SU-DHL-6 (cell line): ENCODE results near the gene U2AF1L4.

ENCODE experiments used
- H2AFZ ChIP-seq: fragments of 200-600 bp; sonication (generic); 2 replicates; pipeline ENCODE4 v1.6.1; 2014; ENCODE audit warnings: low read depth, mild to moderate bottlenecking, moderate library complexity, mixed read lengths, antibody characterized with exemption, low read length; ENCODE audit not compliant: severe bottlenecking
- H3F3A ChIP-seq: fragments of 200-600 bp; shearing (Covaris generic); 2 replicates; pipeline ENCODE4 v1.6.0; 2016; ENCODE audit warnings: antibody characterized with exemption, mild to moderate bottlenecking; ENCODE audit not compliant: insufficient read depth
- H3K27ac ChIP-seq: fragments of 200-600 bp; sonication (generic); 2 replicates; pipeline ENCODE4 v1.5.1; 2016; ENCODE audit warnings: low read depth, mild to moderate bottlenecking, low read length, moderate library complexity, mixed read lengths
- H3K27me3 ChIP-seq: fragments of 200-600 bp; sonication (generic), shearing (Covaris generic); 2 replicates; pipeline ENCODE4 v1.6.0; 2014; ENCODE audit warnings: mild to moderate bottlenecking, low read length
- H3K36me3 ChIP-seq: fragments of 200-600 bp; sonication (generic); 2 replicates; pipeline ENCODE4 v1.6.1; 2014; ENCODE audit warnings: mild to moderate bottlenecking, low read length, mixed read lengths
- H3K4me2 ChIP-seq: fragments of 300-600, 200-600 bp; shearing (Covaris generic), sonication (generic); 2 replicates; pipeline ENCODE4 v1.6.0; 2014; ENCODE audit warnings: low read length, low read depth, mild to moderate bottlenecking; ENCODE audit not compliant: poor library complexity, severe bottlenecking
- H3K4me3 ChIP-seq: fragments of 200-600 bp; sonication (generic); 2 replicates; pipeline ENCODE4 v1.5.1; 2014; ENCODE audit warnings: antibody characterized with exemption, low read length, mild to moderate bottlenecking, mixed read lengths; ENCODE audit not compliant: insufficient read depth, poor library complexity, severe bottlenecking
- H3K79me2 ChIP-seq: fragments of 200-600 bp; sonication (generic); 2 replicates; pipeline ENCODE4 v1.6.1; 2014; ENCODE audit warnings: mild to moderate bottlenecking, low read length, moderate library complexity; ENCODE audit not compliant: insufficient read depth
- H3K9ac ChIP-seq: fragments of 200-600 bp; sonication (generic); 2 replicates; pipeline ENCODE4 v1.7.0; 2014; ENCODE audit warnings: mild to moderate bottlenecking, low read length
- H3K9me2 ChIP-seq: fragments of 200-600 bp; sonication (generic); replicated peaks from 2 replicates; pipeline ENCODE4 v1.6.1; 2014; ENCODE audit warnings: low read length; ENCODE audit not compliant: insufficient read depth
- H3K9me3 ChIP-seq: fragments of 200-600 bp; sonication (generic); 2 replicates; pipeline ENCODE4 v1.6.1; 2014; ENCODE audit warnings: low read length, mixed read lengths; ENCODE audit not compliant: insufficient read depth
- H4K20me1 ChIP-seq: fragments of 200-600 bp; sonication (generic); 2 replicates; pipeline ENCODE4 v1.6.1; 2014; ENCODE audit warnings: low read depth, mild to moderate bottlenecking, antibody characterized with exemption, low read length, moderate library complexity, mixed read lengths
- EZH2phosphoT487 ChIP-seq: fragments of 200-600 bp; sonication (generic), shearing (Covaris generic); conservative IDR thresholded peaks from 2 replicates; pipeline ENCODE4 v1.6.1; 2018; ENCODE audit warnings: mild to moderate bottlenecking, antibody characterized with exemption, low read length, moderate library complexity, mixed read lengths
- TF ChIP-seq, protein P1 (sequence below): fragments of 200-600 bp; sonication (generic); IDR thresholded peaks from one replicate; pipeline ENCODE4 v1.5.1; 2017; ENCODE audit warnings: antibody characterized with exemption, mild to moderate bottlenecking, low read length, moderate library complexity; ENCODE audit not compliant: insufficient read depth, poor library complexity, severe bottlenecking

The U2AF1L4 gene

DNA sequence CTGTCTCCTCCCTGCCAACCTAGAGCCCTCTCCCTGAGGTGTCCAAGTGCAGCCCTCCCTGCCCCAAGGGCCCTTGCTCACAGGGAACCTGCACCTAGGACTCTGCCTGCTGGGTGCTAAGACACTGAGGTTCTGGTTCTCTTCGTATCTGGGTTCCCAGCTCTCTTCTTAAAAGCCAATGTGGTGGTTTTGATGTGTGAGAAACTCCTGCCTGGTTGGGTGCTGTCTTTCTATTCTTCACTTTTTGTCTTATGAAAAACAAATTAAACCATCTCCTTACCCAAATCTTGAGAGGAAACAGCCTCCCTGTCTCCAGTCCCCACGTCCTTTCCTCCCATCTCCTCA, 31.7 kb downstream of the U2AF1L4 start:
- H3K36me3 ChIP-seq = no peaks in the 10 kb centered on the region
- H3K9me2 ChIP-seq = no peaks in the 10 kb centered on the region
- no peaks in the 10 kb centered on the region for H3K9me3 ChIP-seq
- no peak overlapping the region for H3K9ac ChIP-seq
- H2AFZ ChIP-seq = no peak overlapping the region
- no peak overlapping the region for H3K4me2 ChIP-seq
- no peaks in the 10 kb centered on the region for H4K20me1 ChIP-seq
- no peak overlapping the region for H3K27ac ChIP-seq
- H3K4me3 ChIP-seq = no peak overlapping the region
- no peaks in the 10 kb centered on the region for H3F3A ChIP-seq
- no peak for TF ChIP-seq EZH2phosphoT487
- TF ChIP-seq, protein P1, sequence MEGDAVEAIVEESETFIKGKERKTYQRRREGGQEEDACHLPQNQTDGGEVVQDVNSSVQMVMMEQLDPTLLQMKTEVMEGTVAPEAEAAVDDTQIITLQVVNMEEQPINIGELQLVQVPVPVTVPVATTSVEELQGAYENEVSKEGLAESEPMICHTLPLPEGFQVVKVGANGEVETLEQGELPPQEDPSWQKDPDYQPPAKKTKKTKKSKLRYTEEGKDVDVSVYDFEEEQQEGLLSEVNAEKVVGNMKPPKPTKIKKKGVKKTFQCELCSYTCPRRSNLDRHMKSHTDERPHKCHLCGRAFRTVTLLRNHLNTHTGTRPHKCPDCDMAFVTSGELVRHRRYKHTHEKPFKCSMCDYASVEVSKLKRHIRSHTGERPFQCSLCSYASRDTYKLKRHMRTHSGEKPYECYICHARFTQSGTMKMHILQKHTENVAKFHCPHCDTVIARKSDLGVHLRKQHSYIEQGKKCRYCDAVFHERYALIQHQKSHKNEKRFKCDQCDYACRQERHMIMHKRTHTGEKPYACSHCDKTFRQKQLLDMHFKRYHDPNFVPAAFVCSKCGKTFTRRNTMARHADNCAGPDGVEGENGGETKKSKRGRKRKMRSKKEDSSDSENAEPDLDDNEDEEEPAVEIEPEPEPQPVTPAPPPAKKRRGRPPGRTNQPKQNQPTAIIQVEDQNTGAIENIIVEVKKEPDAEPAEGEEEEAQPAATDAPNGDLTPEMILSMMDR = no peak
- H3K27me3 ChIP-seq = no peaks in the 10 kb centered on the region
- H3K79me2 ChIP-seq = peaks cover 4% of the 10 kb centered on the region

- Histone ChIP-seq H3K27ac (no peak overlapping the region), H3K36me3 (no peaks in the 10 kb centered on the region), H3K4me3 (no peak overlapping the region), H3K79me2 (no peaks in the 10 kb centered on the region), H3K9me3 (no peaks in the 10 kb centered on the region), H3F3A (no peaks in the 10 kb centered on the region), H3K4me2 (no peak overlapping the region), H4K20me1 (no peaks in the 10 kb centered on the region), H2AFZ (no peak overlapping the region), H3K27me3 (no peaks in the 10 kb centered on the region), H3K9ac (no peak overlapping the region), H3K9me2 (no peaks in the 10 kb centered on the region)
- TF ChIP-seq, protein P1 = no peak
- no peak for TF ChIP-seq EZH2phosphoT487
These were observed 32.4 kb downstream of the U2AF1L4 start for GRCh38 chr19:35712567-35713505.

GRCh38 chr19:35710784-35711723, 34.2 kb downstream of the U2AF1L4 start:
- Histone ChIP-seq H3K36me3 (no peaks in the 10 kb centered on the region), H3K9ac (no peak overlapping the region), H3K9me3 (no peaks in the 10 kb centered on the region), H3K27me3 (no peaks in the 10 kb centered on the region), H3K4me3 (no peak overlapping the region), H3K9me2 (no peaks in the 10 kb centered on the region), H3K27ac (no peak overlapping the region), H2AFZ (no peak overlapping the region), H3K4me2 (no peak overlapping the region), H3K79me2 (no peaks in the 10 kb centered on the region), H3F3A (no peaks in the 10 kb centered on the region), H4K20me1 (no peaks in the 10 kb centered on the region)
- TF ChIP-seq, protein P1 = no peak
- TF ChIP-seq EZH2phosphoT487 = no peak
